ENCODE measurements around the gene DNAI1.
"Not testable (repeated sequence)": the region's sequence is repeated elsewhere in the genome, so short reads cannot be mapped to it uniquely, and the experiment has no call there.

The DNAI1 gene

DNA sequence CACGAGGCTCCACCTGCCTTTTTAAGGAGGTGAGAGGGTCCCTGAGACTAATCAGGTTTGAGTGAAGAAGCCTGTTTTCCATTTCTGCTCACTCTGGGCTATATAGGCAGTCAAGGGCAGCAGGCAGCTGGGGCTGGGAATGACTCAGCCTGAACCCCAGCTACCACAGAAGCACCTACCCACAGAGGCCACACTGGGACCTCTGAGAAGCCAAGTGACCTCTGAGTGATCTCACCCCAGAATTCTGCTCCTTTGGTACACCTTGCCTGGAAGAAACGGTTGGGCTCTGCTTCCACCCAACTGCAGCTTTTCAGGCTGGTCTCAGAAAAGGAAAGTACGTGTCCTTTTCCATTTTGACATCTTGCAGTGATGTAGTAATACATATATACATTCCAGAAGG, 7.1 kb upstream of the DNAI1 start:
- no peak for DNase-seq

DNA sequence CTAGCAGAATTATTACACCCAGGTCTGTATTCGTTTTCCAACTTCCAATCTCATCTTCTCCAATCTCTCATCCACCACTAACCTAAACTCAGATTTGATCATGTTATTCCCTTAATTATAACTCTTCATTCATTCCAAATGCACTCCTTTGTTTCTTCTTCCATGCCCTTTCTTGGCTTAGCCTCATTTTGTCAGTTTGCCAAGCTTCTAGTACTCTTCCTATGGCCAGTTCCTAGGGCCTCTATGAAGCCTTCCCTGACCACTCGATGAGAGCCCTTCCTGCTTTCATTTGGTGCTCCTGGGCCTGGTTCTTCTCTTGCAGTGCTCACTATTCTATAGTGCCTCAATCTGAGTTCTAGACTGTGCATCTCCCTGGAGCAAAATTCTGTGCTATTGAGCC, 6.0 kb upstream of the DNAI1 start:
- DNase-seq = no peak

DNA sequence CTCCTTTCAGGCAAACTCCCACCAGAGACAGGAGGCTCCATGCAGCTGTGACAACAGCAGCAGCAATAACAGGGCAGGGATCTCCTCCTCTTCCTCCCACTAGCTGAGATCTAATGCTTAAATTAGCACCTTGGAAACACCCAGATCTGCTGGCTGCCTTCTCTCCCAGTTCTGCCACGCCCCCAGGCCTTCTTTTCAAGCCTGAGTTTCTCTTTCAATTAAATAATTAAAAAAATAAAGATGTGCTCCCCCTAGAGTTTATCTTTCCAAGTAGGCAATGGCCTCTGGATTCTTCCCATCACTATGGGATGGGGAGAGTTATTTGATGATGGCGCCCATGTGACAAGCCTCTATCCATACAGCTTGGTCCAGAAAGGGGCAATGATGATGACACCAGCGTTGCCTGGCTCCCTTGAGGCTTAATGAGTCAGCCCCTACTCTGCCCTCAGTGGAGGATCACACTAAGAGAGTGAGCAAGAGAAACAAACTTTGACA, 4.0 kb upstream of the DNAI1 start:
- peak; percentile 3 for DNase-seq

DNA sequence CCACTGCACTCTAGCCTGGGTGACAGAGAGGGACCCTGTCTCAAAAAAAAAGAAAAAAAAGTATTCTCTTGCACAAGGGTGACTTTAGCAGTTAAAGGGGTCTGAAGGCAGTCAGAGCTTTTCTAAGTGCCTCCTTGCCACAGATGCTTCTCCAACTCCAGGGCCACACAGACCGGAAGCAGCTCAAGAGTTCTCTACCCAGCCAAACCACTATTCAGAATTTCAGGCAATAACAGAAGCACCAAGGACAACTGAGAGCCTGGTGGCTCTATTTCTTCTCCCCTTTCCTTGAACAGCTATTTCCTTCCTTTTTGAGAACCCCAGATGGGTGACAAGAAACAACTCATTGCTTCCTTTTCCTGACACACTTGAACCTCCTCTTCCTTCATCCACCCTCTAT, 2.5 kb upstream of the DNAI1 start:
- no peak for DNase-seq

GRCh38 chr9:34456746-34457145, 1.9 kb upstream of the DNAI1 start:
- no peak for DNase-seq

DNA sequence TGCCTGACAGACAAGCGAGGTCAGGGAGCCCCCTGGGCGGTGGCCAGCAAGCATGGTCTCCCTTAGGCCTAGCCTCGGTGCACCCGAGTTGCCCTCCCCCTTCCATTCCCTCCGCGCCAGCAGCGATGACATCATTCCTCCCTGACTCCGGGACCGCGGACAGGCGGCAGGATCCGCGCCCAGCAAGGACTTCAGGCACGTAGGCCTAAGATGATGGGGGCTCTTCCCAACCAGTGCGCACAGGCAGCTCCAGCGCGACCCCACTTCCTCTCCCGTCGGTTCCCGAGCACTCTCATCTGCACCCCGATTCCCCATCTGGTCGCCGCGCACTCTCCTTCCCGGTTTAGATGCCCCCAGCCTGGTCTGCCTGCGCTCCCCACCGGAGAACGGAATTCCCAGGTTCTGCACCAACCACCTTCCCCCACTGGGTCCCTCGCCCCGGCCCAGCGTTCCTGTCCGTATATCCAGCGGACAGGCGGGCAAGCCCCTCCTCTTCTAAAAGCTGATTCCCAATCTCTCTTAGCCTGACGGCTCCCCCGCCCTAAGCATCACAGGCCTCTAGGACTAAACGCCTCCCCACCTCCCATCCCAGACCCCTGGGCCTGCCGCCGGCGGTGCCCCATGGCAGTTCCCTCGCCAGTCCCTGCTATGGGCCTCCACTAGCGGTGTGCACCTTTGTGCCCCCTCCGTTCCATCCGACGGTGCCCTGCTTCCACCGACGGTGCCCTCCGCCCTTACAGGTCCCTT, 1.2 kb upstream of the DNAI1 start:
- DNase-seq = peak; percentile 4

DNA sequence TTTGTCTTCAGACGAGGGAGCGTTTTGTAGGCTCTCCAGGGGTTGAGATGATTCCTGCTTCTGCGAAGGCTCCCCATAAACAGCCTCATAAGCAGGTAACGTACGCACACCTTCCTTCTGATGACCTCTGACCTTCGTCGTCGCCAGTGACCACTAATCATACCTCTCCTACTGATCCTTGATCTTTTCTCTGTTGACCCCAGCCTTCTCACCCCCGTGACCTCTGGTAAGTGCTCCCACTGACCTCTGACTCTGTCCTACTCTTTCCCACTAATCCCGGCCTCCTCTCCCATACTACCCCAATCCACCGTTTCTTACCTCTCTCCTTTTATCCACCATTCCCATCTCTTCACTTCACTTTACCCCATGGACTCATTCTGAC, 345 bp downstream of the DNAI1 start:
- no peak for DNase-seq

DNA sequence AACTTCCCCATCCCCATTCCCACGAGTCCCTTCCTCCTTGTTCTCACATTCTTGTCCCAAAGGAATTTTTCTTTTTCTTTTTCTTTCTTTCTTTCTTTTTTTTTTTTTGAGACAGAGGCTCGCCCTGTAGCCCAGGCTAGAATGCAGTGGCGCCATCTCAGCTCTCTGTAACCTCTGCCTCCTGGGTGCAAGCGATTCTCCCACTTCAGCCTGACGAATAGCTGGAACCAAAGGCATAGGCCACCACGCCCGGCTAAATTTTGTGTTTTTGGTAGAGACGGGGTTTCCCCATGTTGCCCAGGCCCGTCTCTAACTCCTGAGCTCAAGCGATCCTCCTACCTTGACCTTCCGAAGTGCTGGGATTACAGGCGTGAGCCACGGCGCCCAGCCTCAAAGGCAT, 751 bp downstream of the DNAI1 start:
- DNase-seq = no peak

DNA sequence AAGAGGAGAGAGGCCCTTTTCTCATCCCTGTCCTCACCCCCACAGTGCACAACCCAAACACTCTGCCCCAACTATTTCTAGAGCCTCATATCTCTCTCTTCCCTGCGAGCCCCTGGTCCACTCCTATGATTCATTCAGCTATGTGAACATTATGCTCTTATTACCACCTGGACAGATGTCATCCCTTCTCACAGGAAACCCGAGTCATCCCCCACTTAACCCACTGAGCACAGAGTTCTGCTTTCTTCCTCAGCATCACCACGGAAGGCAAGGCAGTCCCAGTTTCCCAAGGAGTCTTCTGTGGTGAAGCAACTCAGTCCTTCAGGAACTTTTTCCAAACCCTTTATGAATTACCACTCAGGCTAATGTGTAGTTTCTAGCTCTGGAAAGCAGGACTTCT, 1.3 kb downstream of the DNAI1 start:
- DNase-seq = no peak

- DNase-seq = peak; percentile 45
Observed at GRCh38 chr9:34463098-34463900, 4.7 kb downstream of the DNAI1 start.

- no peak for DNase-seq
Observed at GRCh38 chr9:34463901-34464232, 5.3 kb downstream of the DNAI1 start.

- no peak for DNase-seq
Observed at GRCh38 chr9:34464571-34464970, 6.0 kb downstream of the DNAI1 start.

GRCh38 chr9:34465468-34465867, 6.9 kb downstream of the DNAI1 start:
- no peak for DNase-seq

DNA sequence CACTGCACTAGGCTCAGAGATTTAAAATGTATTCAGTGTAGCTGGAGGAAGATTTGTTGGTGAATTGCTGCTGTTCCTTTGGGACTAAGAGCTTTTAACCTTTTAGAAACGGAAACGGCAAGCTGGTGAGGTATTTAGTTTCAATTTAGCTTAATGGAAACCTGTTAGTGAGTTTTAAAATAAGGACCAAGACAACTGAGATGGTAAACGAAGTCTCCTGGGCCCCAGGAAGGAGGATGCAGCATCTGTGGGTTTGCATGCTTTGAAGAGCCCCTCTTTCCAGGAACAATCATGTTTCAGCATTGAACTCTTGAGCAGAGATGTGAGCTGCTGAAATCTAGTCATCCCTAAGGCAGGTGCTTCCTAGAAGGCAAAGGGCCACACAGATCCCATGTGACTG, 16.5 kb downstream of the DNAI1 start:
- no peak for DNase-seq

GRCh38 chr9:34477541-34477940, 18.9 kb downstream of the DNAI1 start:
- DNase-seq = no peak

DNA sequence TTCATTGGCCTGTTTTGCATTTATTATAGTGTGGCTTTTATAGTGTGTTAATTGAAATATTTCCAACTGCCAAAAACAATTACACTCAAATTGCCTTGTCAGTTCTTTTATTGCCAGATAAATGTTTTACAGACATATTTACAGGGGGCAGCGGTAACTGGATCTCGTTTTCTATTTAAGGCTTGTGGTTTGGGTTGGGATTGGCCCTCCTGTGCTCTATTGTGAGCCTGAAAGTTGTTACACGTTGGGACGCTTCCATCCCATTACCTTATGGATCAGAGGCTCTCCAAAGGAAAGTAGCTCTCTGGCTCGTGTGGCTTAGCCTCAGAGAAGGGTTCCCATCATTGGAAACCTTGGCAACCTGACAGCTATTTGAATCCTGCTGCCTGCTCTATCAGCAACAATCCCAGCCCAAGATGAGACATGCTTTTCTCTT, 20.8 kb downstream of the DNAI1 start:
- no peak for DNase-seq

- DNase-seq = not testable (repeated sequence)
Observed at GRCh38 chr9:34481620-34482019, 23.0 kb downstream of the DNAI1 start.

DNA sequence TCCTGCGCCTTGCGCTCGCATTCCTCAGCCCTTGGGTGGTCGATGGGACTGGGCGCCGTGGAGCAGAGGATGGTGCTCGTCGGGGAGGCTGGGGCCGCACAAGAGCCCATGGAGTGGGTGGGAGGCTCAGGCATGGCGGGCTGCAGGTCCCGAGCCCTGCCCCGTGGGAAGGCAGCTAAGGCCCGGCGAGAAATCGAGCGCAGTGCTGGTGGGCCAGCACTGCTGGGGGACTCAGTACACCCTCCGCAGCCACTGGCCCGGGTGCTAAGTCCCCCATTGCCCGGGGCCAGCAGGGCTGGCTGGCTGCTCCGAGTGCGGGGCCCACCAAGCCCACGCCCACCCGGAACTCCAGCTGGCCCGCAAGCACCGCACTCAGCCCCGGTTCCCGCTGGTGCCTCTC, 24.1 kb downstream of the DNAI1 start:
- not testable (repeated sequence) for DNase-seq

DNA sequence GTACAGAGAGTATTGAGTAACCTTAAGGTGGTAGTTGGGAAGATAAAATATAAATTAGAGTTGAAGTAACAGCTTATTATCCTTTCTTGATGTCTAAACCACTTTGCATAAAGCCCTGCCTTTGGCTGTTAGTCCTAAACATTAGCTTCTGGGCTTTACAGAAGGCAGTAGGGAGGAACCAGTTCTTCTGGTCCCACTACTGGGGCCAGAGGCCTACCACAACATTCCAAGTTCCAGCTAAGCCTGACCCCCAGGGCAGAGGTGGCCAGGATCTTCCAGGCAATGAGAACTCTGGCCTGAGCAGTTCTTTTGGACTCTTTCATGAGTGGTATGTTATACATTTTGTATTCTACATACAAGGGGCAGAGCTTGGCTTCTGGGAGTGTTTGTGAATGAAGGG, 26.1 kb downstream of the DNAI1 start:
- DNase-seq = no peak

DNA sequence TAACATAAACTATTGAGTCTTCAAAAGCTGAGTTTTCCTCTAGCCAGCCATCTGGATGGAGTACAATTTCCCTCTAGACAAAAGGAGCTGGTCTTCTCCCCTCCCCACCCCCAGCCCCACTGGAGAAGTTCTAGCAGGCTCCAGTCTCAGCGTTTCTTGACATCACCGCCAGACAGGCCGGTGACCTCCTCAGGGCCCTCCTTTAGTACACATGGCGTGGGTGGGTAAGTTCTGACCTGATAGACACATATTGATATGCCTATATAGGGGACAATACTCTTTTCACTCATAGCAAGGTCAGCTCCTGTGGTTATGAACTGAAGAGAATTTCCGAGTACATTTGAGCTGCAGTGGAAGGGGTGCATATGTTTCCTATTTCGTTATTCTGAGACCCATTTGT, 27.2 kb downstream of the DNAI1 start:
- no peak for DNase-seq

- no peak for DNase-seq
Observed at GRCh38 chr9:34486572-34486971, 28.0 kb downstream of the DNAI1 start.

DNA sequence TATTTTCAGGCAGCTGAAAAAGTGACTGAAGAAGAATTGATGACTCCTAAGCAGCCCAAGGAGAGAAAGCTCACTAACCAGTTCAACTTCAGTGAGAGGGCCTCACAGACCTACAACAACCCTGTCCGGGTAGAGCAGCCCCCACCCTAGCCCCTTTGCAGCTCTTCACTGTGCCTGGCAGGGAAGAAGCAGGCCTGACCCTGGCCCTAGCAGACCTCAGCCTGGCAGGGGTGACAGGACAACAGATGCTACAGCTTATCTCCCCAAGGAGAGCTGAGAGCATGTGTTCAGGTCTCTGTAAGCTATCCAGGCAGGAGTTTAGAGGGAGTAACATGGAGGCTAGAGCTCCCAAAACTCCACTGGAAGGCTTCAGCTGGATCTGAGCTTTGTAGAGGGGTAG, 31.8 kb downstream of the DNAI1 start:
- DNase-seq = no peak

GRCh38 chr9:34490760-34491159, 32.2 kb downstream of the DNAI1 start:
- no peak for DNase-seq

DNA sequence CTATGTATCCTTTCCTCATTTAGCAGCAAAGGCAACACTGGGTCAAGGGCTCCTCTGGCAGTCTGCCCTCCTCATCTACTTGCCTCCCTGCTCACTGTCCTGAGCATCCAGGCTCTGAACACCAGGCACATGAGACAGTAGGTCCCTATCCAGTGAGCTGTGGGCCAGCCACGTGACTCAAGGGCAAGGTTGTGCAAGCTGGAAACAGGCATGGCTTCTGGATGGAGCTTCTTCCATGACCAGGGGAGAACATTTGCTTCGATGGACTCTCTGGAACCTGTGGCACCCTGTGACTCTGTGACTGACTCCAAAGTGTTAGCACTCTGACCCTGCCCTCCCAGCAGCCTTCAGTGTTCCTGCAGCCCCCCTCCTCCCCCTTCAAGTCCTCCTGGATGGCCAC, 33.0 kb downstream of the DNAI1 start:
- no peak for DNase-seq

DNA sequence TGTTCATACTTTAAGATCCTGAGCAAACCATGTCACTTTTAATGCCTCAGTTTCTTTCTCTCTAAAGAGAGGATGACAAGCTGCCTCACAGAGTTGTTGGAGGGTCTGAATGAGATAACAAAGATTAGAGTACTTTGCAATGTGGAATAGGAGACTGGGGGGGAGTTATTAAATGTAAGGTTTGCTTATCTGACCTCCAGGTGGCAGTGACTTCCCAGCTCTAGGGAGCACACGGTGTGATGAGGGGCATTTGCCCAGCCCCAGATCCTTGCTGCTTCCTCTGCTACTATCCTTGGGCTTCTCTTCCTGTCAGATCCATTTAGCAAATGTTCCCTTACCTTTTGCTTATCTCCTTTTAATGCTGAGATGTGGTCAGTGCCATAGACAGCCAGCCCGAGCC, 33.4 kb downstream of the DNAI1 start:
- DNase-seq = no peak

All from T1000 (cell line).